IMR-90 (cell line): Measurements from ENCODE around the gene PRELID3B. TPM values are rescaled to one million over a fixed set of nuclear protein-coding genes. Genes with fewer than 3 reads are reported as not detected.

Experiments
- ATAC-seq: fragments of 200-7000 bp; cut with Tn5 transposase; 2 replicates; pipeline ENCODE4 v1.9.1; 2020; ENCODE audit warnings: low read depth, mild to moderate bottlenecking, moderate library complexity
- BruUV-seq: library from RNA; stranded (reverse); fragments of 400-500 nt; replicated peaks from 2 replicates; lab custom pipeline; 2021; lab: Mats Ljungman, UMichigan
- CTCF ChIA-PET: fragments of 300-600 bp; formaldehyde crosslinking; extraction: SDS; loops from one replicate; lab custom pipeline; 2021; ENCODE audit warnings: antibody characterized with exemption; lab: Yijun Ruan, JAX
- POLR2A ChIA-PET: fragments of 300-600 bp; sonication (Branson Sonifier 250); formaldehyde crosslinking; loops from one replicate; lab custom pipeline; 2022; ENCODE audit warnings: antibody characterized with exemption; ENCODE audit not compliant: unreplicated experiment; lab: Charles Lee
- DNase-seq: peaks from one replicate; pipeline ENCODE4 v3.0.0; 2013
- H2AFZ ChIP-seq: replicated peaks from 2 replicates; pipeline ENCODE3; 2013; ENCODE audit warnings: low read length, mild to moderate bottlenecking; ENCODE audit not compliant: poor library complexity
- H2AK5ac ChIP-seq: 2 replicates; pipeline ENCODE4 v1.6.1; 2013; ENCODE audit warnings: low read depth, low read length, inconsistent platforms
- H2AK9ac ChIP-seq: replicated peaks from 2 replicates; pipeline ENCODE3; 2013; ENCODE audit warnings: mild to moderate bottlenecking, low read depth, low read length, moderate library complexity; ENCODE audit not compliant: poor library complexity
- H2BK120ac ChIP-seq: 2 replicates; pipeline ENCODE4 v1.6.1; 2013; ENCODE audit warnings: low read depth, low read length, inconsistent platforms
- H2BK15ac ChIP-seq: 3 replicates; pipeline ENCODE4 v1.6.1; 2013; ENCODE audit warnings: low read depth, low read length, inconsistent platforms
- H2BK20ac ChIP-seq: 2 replicates; pipeline ENCODE4 v1.6.1; 2013; ENCODE audit warnings: low read depth, mild to moderate bottlenecking, inconsistent platforms, low read length, moderate library complexity
- H2BK5ac ChIP-seq: 2 replicates; pipeline ENCODE4 v1.6.1; 2013; ENCODE audit warnings: mild to moderate bottlenecking, low read depth, low read length, inconsistent platforms; ENCODE audit not compliant: poor library complexity, severe bottlenecking
- H3K14ac ChIP-seq: replicated peaks from 2 replicates; pipeline ENCODE4 v1.6.1; 2013; ENCODE audit warnings: low read depth, low read length, inconsistent platforms
- H3K18ac ChIP-seq: 2 replicates; pipeline ENCODE4 v1.6.1; 2013; ENCODE audit warnings: low read depth, low read length, control low read depth
- H3K23ac ChIP-seq: 2 replicates; pipeline ENCODE4 v1.6.1; 2013; ENCODE audit warnings: low read depth, low read length, inconsistent platforms
- H3K27ac ChIP-seq: 2 replicates; pipeline ENCODE4 v1.5.1; 2013; ENCODE audit warnings: mild to moderate bottlenecking, control low read depth, low read length; ENCODE audit not compliant: insufficient read depth
- H3K27me3 ChIP-seq: 2 replicates; pipeline ENCODE4 v1.6.1; 2013; ENCODE audit warnings: low read length; ENCODE audit not compliant: control insufficient read depth, insufficient read depth
- H3K36me3 ChIP-seq: 2 replicates; pipeline ENCODE4 v1.6.1; 2013; ENCODE audit warnings: low read length, mixed read lengths; ENCODE audit not compliant: control insufficient read depth, insufficient read depth
- H3K4ac ChIP-seq: 2 replicates; pipeline ENCODE4 v1.6.1; 2013; ENCODE audit warnings: low read depth, low read length, inconsistent platforms
- H3K4me1 ChIP-seq: 2 replicates; pipeline ENCODE4 v1.6.1; 2013; ENCODE audit warnings: low read length, mixed read lengths; ENCODE audit not compliant: control insufficient read depth, insufficient read depth
- H3K4me2 ChIP-seq: 2 replicates; pipeline ENCODE4 v1.6.1; 2013; ENCODE audit warnings: low read depth, mild to moderate bottlenecking, control low read depth, low read length, moderate library complexity
- H3K4me3 ChIP-seq: 2 replicates; pipeline ENCODE4 v1.5.1; 2013; ENCODE audit warnings: low read depth, mild to moderate bottlenecking, control low read depth, low read length, moderate library complexity; ENCODE audit not compliant: insufficient read depth
- H3K56ac ChIP-seq: 2 replicates; pipeline ENCODE4 v1.6.1; 2013; ENCODE audit warnings: low read length, inconsistent platforms; ENCODE audit not compliant: insufficient read depth; ENCODE audit errors: extremely low read depth
- H3K79me1 ChIP-seq, 2 experiments: 2 replicates each; pipeline ENCODE4 v1.6.1; 2013; ENCODE audit warnings: low read length in 2 of 2, inconsistent platforms in 1 of 2, low read depth in 1 of 2
- H3K9ac ChIP-seq: 2 replicates; pipeline ENCODE4 v1.6.1; 2013; ENCODE audit warnings: low read depth, low read length, control low read depth
- H3K9me1 ChIP-seq: 2 replicates; pipeline ENCODE4 v1.6.1; 2013; ENCODE audit warnings: low read length, inconsistent platforms; ENCODE audit not compliant: insufficient read depth
- H3K9me3 ChIP-seq: 2 replicates; pipeline ENCODE4 v1.6.1; 2013; ENCODE audit warnings: low read length; ENCODE audit not compliant: control insufficient read depth, insufficient read depth
- H4K20me1 ChIP-seq: 2 replicates; pipeline ENCODE4 v1.6.1; 2013; ENCODE audit warnings: low read length, inconsistent platforms; ENCODE audit not compliant: insufficient read depth
- H4K5ac ChIP-seq: 2 replicates; pipeline ENCODE4 v1.6.1; 2013; ENCODE audit warnings: mild to moderate bottlenecking, low read depth, low read length, control low read depth
- H4K8ac ChIP-seq, 2 experiments: 2 replicates each; pipeline ENCODE4 v1.6.1; 2013; ENCODE audit warnings: low read depth in 2 of 2, low read length in 2 of 2, control low read depth in 1 of 2, inconsistent platforms in 1 of 2
- H4K91ac ChIP-seq: 2 replicates; pipeline ENCODE4 v1.6.1; 2013; ENCODE audit warnings: low read depth, low read length, inconsistent platforms; ENCODE audit not compliant: insufficient read depth
- FOS ChIP-seq: fragments of 150-350 bp; IDR thresholded peaks from 2 replicates; pipeline ENCODE4 v1.6.1; 2016; ENCODE audit warnings: low read depth, low read length
- MAFK ChIP-seq: IDR thresholded peaks from 2 replicates; pipeline ENCODE4 v1.6.1; 2012; ENCODE audit warnings: low read depth, low read length, improper control_type of control experiment
- RAD21 ChIP-seq: IDR thresholded peaks from 2 replicates; pipeline ENCODE4 v1.6.1; 2012; ENCODE audit warnings: low read length, improper control_type of control experiment
- WGBS, 2 experiments: methylation state at CpG; one replicate each; pipeline versions ENCODE4 v1.1.5 to v1.1.7; 2013; ENCODE audit warnings: missing lambda C conversion rate in 2 of 2; ENCODE audit not compliant: insufficient read length in 1 of 2; ENCODE audit errors: extremely low coverage in 2 of 2; 5-methylcytosine and 5-hydroxymethylcytosine counted together
- dilution Hi-C: fragments of 300-500 bp; cut with HindIII; formaldehyde crosslinking; loops from one replicate; pipeline ENCODE4 v1.14.3; 2018; ENCODE audit warnings: low sequenced_read_pairs; ENCODE audit not compliant: unreplicated experiment
- in situ Hi-C: fragments of 300-500 bp; cut with MboI; formaldehyde crosslinking; loops from 3 replicates; pipeline ENCODE4 v1.14.3; 2019; ENCODE audit warnings: low sequenced_read_pairs, inconsistent platforms, mixed read lengths
- intact Hi-C: fragments of 100-400 bp; cut with micrococcal nuclease; formaldehyde crosslinking; loops from 2 replicates; pipeline ENCODE4 v1.10.0; 2022
- polyA plus RNA-seq, 3 experiments: library from polyadenylated mRNA; depleted of rRNA; stranded (reverse); fragments of >200 nt; gene quantifications; 2 replicates each; pipeline ENCODE4 v1.2.3, GENCODE V29; 2012; ENCODE audit warnings: low replicate concordance in 1 of 3
- total RNA-seq: library from RNA; depleted of rRNA; stranded (reverse); fragments of >200 nt; gene quantifications from 2 replicates; pipeline ENCODE4 v1.2.3, GENCODE V29; 2012
- TF ChIP-seq, protein P1 (sequence below): conservative IDR thresholded peaks from 2 replicates; pipeline ENCODE4 v1.5.1; 2012; ENCODE audit warnings: mild to moderate bottlenecking, low read depth, low read length, improper control_type of control experiment

Gene PRELID3B
- total and polyA plus RNA-seq, 2 of the 4 experiments (the other 2 are of a cell fraction), result 24.8 to 41.9 TPM

DNA sequence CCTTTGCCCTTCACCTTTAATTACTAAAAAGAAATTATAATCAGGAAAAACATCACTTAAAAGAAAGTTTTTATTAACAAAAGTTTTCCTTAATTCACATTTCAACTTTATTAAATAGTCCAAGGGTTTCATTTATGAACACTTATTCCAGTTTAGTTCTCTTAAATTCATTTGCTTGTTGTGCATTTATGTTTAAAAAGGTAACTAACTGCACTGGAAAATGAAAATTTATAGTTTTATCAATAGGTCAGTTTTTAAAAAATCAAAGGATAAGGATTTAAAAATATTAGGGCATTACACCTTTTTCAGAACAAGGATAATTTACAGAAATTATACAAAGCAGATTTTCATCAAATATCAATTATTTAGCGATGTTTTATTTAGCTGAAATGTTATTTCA lies 9.5 kb downstream of the PRELID3B start:
- Histone ChIP-seq H3K14ac (no peak overlapping the region), H4K5ac (no peak overlapping the region), H2BK20ac (no peak overlapping the region), H3K27ac (no peak overlapping the region), H3K4ac (no peak overlapping the region), H3K4me2 (peak overlapping the region; percentile 87), H3K36me3 (peaks cover 22% of the 10 kb centered on the region), H2BK120ac (no peak overlapping the region), H4K8ac (peak overlapping the region in 1 of 2 experiments; percentile 29; a peak in 1 of 4 replicates), H3K9ac (peak overlapping the region; percentile 87; the same call in 1 of the 2 replicates), H3K56ac (no peak overlapping the region; the same call in 1 of the 2 replicates), H4K91ac (no peak overlapping the region), H3K23ac (no peak overlapping the region), H3K18ac (no peak overlapping the region), H4K20me1 (peaks cover 22% of the 10 kb centered on the region; the same call in 1 of the 2 replicates), H2AK5ac (no peak overlapping the region), H2BK5ac (no peak overlapping the region), H2AK9ac (no peak overlapping the region), H3K27me3 (no peaks in the 10 kb centered on the region), H2AFZ (no peak overlapping the region), H3K9me3 (no peaks in the 10 kb centered on the region), H3K9me1 (peaks cover 7% of the 10 kb centered on the region), H3K4me3 (peak overlapping the region; percentile 86; the same call in 1 of the 2 replicates), H2BK15ac (no peak overlapping the region), H3K4me1 (peaks cover 6% of the 10 kb centered on the region), H3K79me1 (peaks cover 28 to 47% of the 10 kb centered on the region in 2 experiments)
- dilution Hi-C loops (no loop called here), in situ Hi-C loops (loop anchor here (25.0 kb wide), 3 partner anchors 796 to 1646 kb away; partner anchors contain the start of genes ANKRD60 and RBM38), intact Hi-C loops (loop anchor here (5.0 kb wide), 2 partner anchors 141 to 161 kb away; no protein-coding TSS in a partner anchor)
- no peak for TF ChIP-seq MAFK
- TF ChIP-seq FOS, result no peak
- no peak for TF ChIP-seq RAD21
- TF ChIP-seq, protein P1, sequence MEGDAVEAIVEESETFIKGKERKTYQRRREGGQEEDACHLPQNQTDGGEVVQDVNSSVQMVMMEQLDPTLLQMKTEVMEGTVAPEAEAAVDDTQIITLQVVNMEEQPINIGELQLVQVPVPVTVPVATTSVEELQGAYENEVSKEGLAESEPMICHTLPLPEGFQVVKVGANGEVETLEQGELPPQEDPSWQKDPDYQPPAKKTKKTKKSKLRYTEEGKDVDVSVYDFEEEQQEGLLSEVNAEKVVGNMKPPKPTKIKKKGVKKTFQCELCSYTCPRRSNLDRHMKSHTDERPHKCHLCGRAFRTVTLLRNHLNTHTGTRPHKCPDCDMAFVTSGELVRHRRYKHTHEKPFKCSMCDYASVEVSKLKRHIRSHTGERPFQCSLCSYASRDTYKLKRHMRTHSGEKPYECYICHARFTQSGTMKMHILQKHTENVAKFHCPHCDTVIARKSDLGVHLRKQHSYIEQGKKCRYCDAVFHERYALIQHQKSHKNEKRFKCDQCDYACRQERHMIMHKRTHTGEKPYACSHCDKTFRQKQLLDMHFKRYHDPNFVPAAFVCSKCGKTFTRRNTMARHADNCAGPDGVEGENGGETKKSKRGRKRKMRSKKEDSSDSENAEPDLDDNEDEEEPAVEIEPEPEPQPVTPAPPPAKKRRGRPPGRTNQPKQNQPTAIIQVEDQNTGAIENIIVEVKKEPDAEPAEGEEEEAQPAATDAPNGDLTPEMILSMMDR, result no peak
- no TSS peak for BruUV-seq
- ChIA-PET CTCF (no interaction called here), POLR2A (no interaction called here)
- ATAC-seq (no peak), DNase-seq (no peak)
- WGBS, 2 experiments, result no CpG with 5 or more reads among the region's 1 CpG
